Measurements from ENCODE around the gene SFT2D1. TPM values are rescaled to one million over a fixed set of nuclear protein-coding genes. Genes with fewer than 3 reads are reported as not detected.
A peak's percentile ranks its signal among the peaks of the same experiment; 100 is the strongest.

Gene SFT2D1
- total RNA-seq, 1 donor, result 25.7 TPM

DNA sequence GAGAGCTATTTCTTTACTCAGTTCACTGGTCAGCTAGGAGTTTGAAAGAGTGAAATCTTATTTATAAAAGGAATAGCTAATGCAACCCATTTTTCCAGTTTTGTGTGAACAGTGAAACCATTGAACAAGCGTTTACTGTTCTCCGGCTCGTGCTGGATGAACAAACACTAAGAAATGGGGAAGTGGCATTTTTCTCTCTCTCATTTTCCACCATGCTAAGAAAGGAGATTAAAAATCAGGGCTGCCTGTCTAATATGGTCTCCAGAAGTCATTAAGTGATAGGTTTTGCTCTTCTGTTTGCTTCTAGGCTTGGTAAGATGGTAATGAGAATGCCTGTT is 774 bp upstream of the SFT2D1 start:
- DNase-seq (ENCODE audit: insufficient read length, low spot score, missing footprints), result no peak
- H3K27me3 ChIP-seq (ENCODE audit: insufficient read depth, low read length), result no peaks in the 10 kb centered on the region
- peaks cover 14% of the 10 kb centered on the region for H3K4me1 ChIP-seq (ENCODE audit: insufficient read depth, low read length)
- peaks cover 46% of the 10 kb centered on the region for H3K79me2 ChIP-seq (ENCODE audit: insufficient read depth, low read length)
- no peaks in the 10 kb centered on the region for H3K9me3 ChIP-seq (ENCODE audit: low read depth, low read length)
- no peak for TF ChIP-seq CTCF (IDR thresholded peaks at IDR 0.05; ENCODE audit: extremely low read depth, low read depth, low read length)
- peak overlapping the region; percentile 97 for H2AFZ ChIP-seq (ENCODE audit: low read length)
- H3K36me3 ChIP-seq (ENCODE audit: insufficient read depth, low read length), result no peaks in the 10 kb centered on the region
- peak overlapping the region; percentile 92 for H3K27ac ChIP-seq (ENCODE audit: low read depth, low read length)
- H4K20me1 ChIP-seq (ENCODE audit: insufficient read depth, low read length), result peaks cover 30% of the 10 kb centered on the region
- peak overlapping the region; percentile 95 for H3K4me3 ChIP-seq (ENCODE audit: insufficient read depth, low read length)
- peak overlapping the region; percentile 81 for H3K4me2 ChIP-seq (ENCODE audit: insufficient read depth, low read length)

DNA sequence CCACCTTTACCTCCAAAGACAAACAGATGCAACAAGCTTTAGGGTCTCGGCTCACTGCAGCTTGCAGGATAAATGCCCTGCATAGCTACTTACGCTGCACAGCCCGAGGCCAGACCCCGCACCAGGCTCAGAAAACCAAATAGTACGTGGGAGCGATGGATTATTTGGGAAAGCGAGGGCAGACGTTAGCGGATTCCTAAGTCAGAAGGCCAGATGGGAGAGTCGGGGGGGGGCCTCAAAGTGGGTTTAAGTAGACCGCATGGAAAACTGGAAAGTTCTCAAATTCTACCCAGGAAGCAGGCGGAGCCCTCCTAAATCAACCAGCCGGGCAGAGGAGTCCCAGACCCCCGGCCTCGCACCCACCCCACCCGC is 382 bp downstream of the SFT2D1 start:
- H4K20me1 ChIP-seq (ENCODE audit: insufficient read depth, low read length), result peaks cover 39% of the 10 kb centered on the region
- peak overlapping the region; percentile 92 for H3K27ac ChIP-seq (ENCODE audit: low read depth, low read length)
- peaks cover 14% of the 10 kb centered on the region for H3K4me1 ChIP-seq (ENCODE audit: insufficient read depth, low read length)
- H3K27me3 ChIP-seq (ENCODE audit: insufficient read depth, low read length), result no peaks in the 10 kb centered on the region
- peak overlapping the region; percentile 81 for H3K4me2 ChIP-seq (ENCODE audit: insufficient read depth, low read length)
- TF ChIP-seq CTCF (IDR thresholded peaks at IDR 0.05; ENCODE audit: extremely low read depth, low read depth, low read length), result no peak
- peak overlapping the region; percentile 97 for H2AFZ ChIP-seq (ENCODE audit: low read length)
- DNase-seq (ENCODE audit: insufficient read length, low spot score, missing footprints), result no peak
- peaks cover 7% of the 10 kb centered on the region for H3K36me3 ChIP-seq (ENCODE audit: insufficient read depth, low read length)
- H3K79me2 ChIP-seq (ENCODE audit: insufficient read depth, low read length), result peaks cover 57% of the 10 kb centered on the region
- H3K9me3 ChIP-seq (ENCODE audit: low read depth, low read length), result no peaks in the 10 kb centered on the region
- H3K4me3 ChIP-seq (ENCODE audit: insufficient read depth, low read length), result peak overlapping the region; percentile 95

DNA sequence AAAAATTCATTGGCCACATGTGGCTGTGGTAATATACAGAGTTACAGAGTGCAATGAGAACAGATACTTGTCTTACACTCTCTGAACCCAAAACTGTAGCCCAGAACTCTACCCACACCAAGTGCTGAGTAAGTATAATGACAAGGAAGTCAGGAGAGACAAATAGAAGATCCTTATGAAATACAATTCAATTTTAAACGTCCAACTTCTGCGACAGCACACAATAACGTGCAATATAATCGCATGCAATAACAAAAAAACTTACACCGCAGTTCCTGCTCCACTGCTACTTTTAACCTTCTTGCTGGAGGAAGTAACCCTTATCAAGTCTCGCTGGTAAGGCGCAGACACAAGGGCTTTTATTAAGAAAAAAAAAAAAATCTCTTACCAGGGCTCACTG is 881 bp downstream of the SFT2D1 start:
- peaks cover 14% of the 10 kb centered on the region for H3K4me1 ChIP-seq (ENCODE audit: insufficient read depth, low read length)

GRCh38 chr6:166338854-166339253 is 3.5 kb downstream of the SFT2D1 start:
- H4K20me1 ChIP-seq (ENCODE audit: insufficient read depth, low read length), result peaks cover 60% of the 10 kb centered on the region
- no peak for TF ChIP-seq CTCF (IDR thresholded peaks at IDR 0.05; ENCODE audit: extremely low read depth, low read depth, low read length)
- H2AFZ ChIP-seq (ENCODE audit: low read length), result no peak overlapping the region
- H3K79me2 ChIP-seq (ENCODE audit: insufficient read depth, low read length), result peaks cover 88% of the 10 kb centered on the region
- DNase-seq (ENCODE audit: insufficient read length, low spot score, missing footprints), result peak; percentile 83
- no peak overlapping the region for H3K4me2 ChIP-seq (ENCODE audit: insufficient read depth, low read length)
- peaks cover 28% of the 10 kb centered on the region for H3K36me3 ChIP-seq (ENCODE audit: insufficient read depth, low read length)
- no peak overlapping the region for H3K27ac ChIP-seq (ENCODE audit: low read depth, low read length)
- H3K4me3 ChIP-seq (ENCODE audit: insufficient read depth, low read length), result no peak overlapping the region
- H3K4me1 ChIP-seq (ENCODE audit: insufficient read depth, low read length), result peaks cover 14% of the 10 kb centered on the region
- H3K9me3 ChIP-seq (ENCODE audit: low read depth, low read length), result no peaks in the 10 kb centered on the region
- H3K27me3 ChIP-seq (ENCODE audit: insufficient read depth, low read length), result no peaks in the 10 kb centered on the region

More for the DNA sequence above, 881 bp downstream of the SFT2D1 start:
- peaks cover 62% of the 10 kb centered on the region for H3K79me2 ChIP-seq (ENCODE audit: insufficient read depth, low read length)
- peaks cover 12% of the 10 kb centered on the region for H3K36me3 ChIP-seq (ENCODE audit: insufficient read depth, low read length)
- H2AFZ ChIP-seq (ENCODE audit: low read length), result no peak overlapping the region
- TF ChIP-seq CTCF (IDR thresholded peaks at IDR 0.05; ENCODE audit: extremely low read depth, low read depth, low read length), result no peak
- no peaks in the 10 kb centered on the region for H3K27me3 ChIP-seq (ENCODE audit: insufficient read depth, low read length)
- no peak for DNase-seq (ENCODE audit: insufficient read length, low spot score, missing footprints)
- H3K4me2 ChIP-seq (ENCODE audit: insufficient read depth, low read length), result peak overlapping the region; percentile 81
- peak overlapping the region; percentile 95 for H3K4me3 ChIP-seq (ENCODE audit: insufficient read depth, low read length)
- no peaks in the 10 kb centered on the region for H3K9me3 ChIP-seq (ENCODE audit: low read depth, low read length)
- peak overlapping the region; percentile 92 for H3K27ac ChIP-seq (ENCODE audit: low read depth, low read length)
- H4K20me1 ChIP-seq (ENCODE audit: insufficient read depth, low read length), result peaks cover 44% of the 10 kb centered on the region
